NK-92 treated with Interleukin-12 subunit alpha and Interleukin-12 subunit beta, amount 100 ng/mL, for 24 hours (cell line): ENCODE measurements around the gene HOXB2.
"Not testable (repeated sequence)": the region's sequence is repeated elsewhere in the genome, so short reads cannot be mapped to it uniquely, and the experiment has no call there.

Experiments used
- DNase-seq: peaks from one replicate; lab custom pipeline; 2025; lab: John Stamatoyannopoulos, UW

The HOXB2 gene

GRCh38 chr17:48514477-48514876, 30.4 kb downstream of the HOXB2 start:
- no peak for DNase-seq

GRCh38 chr17:48513666-48514455, 31.0 kb downstream of the HOXB2 start:
- DNase-seq, result no peak

- no peak for DNase-seq
Measured at GRCh38 chr17:48513097-48513496, 31.8 kb downstream of the HOXB2 start.

- DNase-seq, result no peak
Measured at GRCh38 chr17:48510761-48511604, 33.9 kb downstream of the HOXB2 start.

GRCh38 chr17:48510381-48510760, 34.5 kb downstream of the HOXB2 start:
- no peak for DNase-seq

- DNase-seq, result not testable (repeated sequence)
Measured at GRCh38 chr17:48509708-48510107, 35.2 kb downstream of the HOXB2 start.

- DNase-seq, result no peak
Measured at GRCh38 chr17:48506246-48506645, 38.7 kb downstream of the HOXB2 start.

GRCh38 chr17:48505788-48506187, 39.1 kb downstream of the HOXB2 start:
- DNase-seq, result peak; percentile 70

- no peak for DNase-seq
Measured at GRCh38 chr17:48504953-48505352, 40.0 kb downstream of the HOXB2 start.

- DNase-seq, result no peak
Measured at GRCh38 chr17:48503747-48504146, 41.2 kb downstream of the HOXB2 start.

GRCh38 chr17:48502901-48503300, 42.0 kb downstream of the HOXB2 start:
- DNase-seq, result no peak

GRCh38 chr17:48502312-48502711, 42.6 kb downstream of the HOXB2 start:
- DNase-seq, result no peak

GRCh38 chr17:48500435-48501426, 44.2 kb downstream of the HOXB2 start:
- DNase-seq, result no peak

GRCh38 chr17:48499735-48500434, 45.0 kb downstream of the HOXB2 start:
- DNase-seq, result no peak

GRCh38 chr17:48499248-48499647, 45.7 kb downstream of the HOXB2 start:
- DNase-seq, result no peak

GRCh38 chr17:48498164-48498850, 46.6 kb downstream of the HOXB2 start:
- no peak for DNase-seq

GRCh38 chr17:48497103-48497502, 47.8 kb downstream of the HOXB2 start:
- no peak for DNase-seq

GRCh38 chr17:48494335-48494734, 50.6 kb downstream of the HOXB2 start:
- DNase-seq, result no peak
